ENCODE results near the gene PAX2.

PAX2 gene

GRCh38 chr10:100802607-100803006 is 57.2 kb downstream of the PAX2 start:
- H3K4me3 ChIP-seq (ENCODE audit: low read depth, low read length) = no peak overlapping the region
- no peak for TF ChIP-seq CTCF (IDR thresholded peaks at IDR 0.05; ENCODE audit: insufficient read depth, low read length, missing control alignments)
- CTCF ChIA-PET = no interaction called here
- POLR2A ChIA-PET = no interaction called here
- no peak for DNase-seq (ENCODE audit: low read depth, low spot score)

- ChIA-PET CTCF (no interaction called here), POLR2A (no interaction called here)
- no peak for TF ChIP-seq CTCF (IDR thresholded peaks at IDR 0.05; ENCODE audit: insufficient read depth, low read length, missing control alignments)
- DNase-seq (ENCODE audit: low read depth, low spot score) = no peak
- no peak overlapping the region for H3K4me3 ChIP-seq (ENCODE audit: low read depth, low read length)
Observed at GRCh38 chr10:100803492-100803891, 58.1 kb downstream of the PAX2 start.

- H3K4me3 ChIP-seq (ENCODE audit: low read depth, low read length) = no peak overlapping the region
- no peak for TF ChIP-seq CTCF (IDR thresholded peaks at IDR 0.05; ENCODE audit: insufficient read depth, low read length, missing control alignments)
- CTCF ChIA-PET = no interaction called here
- POLR2A ChIA-PET = no interaction called here
- DNase-seq (ENCODE audit: low read depth, low spot score) = no peak
Observed at GRCh38 chr10:100803908-100804307, 58.5 kb downstream of the PAX2 start.

- H3K4me3 ChIP-seq (ENCODE audit: low read depth, low read length) = no peak overlapping the region
- CTCF ChIA-PET = no interaction called here
- no peak for TF ChIP-seq CTCF (IDR thresholded peaks at IDR 0.05; ENCODE audit: insufficient read depth, low read length, missing control alignments)
- no peak for DNase-seq (ENCODE audit: low read depth, low spot score)
- POLR2A ChIA-PET = no interaction called here
Observed at GRCh38 chr10:100805543-100806355, 60.4 kb downstream of the PAX2 start.

GRCh38 chr10:100806356-100806645 is 60.9 kb downstream of the PAX2 start:
- no peak for TF ChIP-seq CTCF (IDR thresholded peaks at IDR 0.05; ENCODE audit: insufficient read depth, low read length, missing control alignments)
- ChIA-PET POLR2A (no interaction called here), CTCF (no interaction called here)
- H3K4me3 ChIP-seq (ENCODE audit: low read depth, low read length) = no peak overlapping the region
- DNase-seq (ENCODE audit: low read depth, low spot score) = no peak

- ChIA-PET POLR2A (no interaction called here), CTCF (interaction anchor here (0.7 kb wide), 1 partner anchor 64 kb away, joined by 3 read pairs; no protein-coding TSS in a partner anchor)
- H3K4me3 ChIP-seq (ENCODE audit: low read depth, low read length) = no peak overlapping the region
- no peak for DNase-seq (ENCODE audit: low read depth, low spot score)
- no peak for TF ChIP-seq CTCF (IDR thresholded peaks at IDR 0.05; ENCODE audit: insufficient read depth, low read length, missing control alignments)
Observed at GRCh38 chr10:100807241-100807951, 62.0 kb downstream of the PAX2 start.

All from AG04449 (cell line).